Effector memory CD8-positive, alpha-beta T cell (primary cell): ENCODE results near the gene UBE2D2.

ENCODE experiments used
- ATAC-seq: fragments of 150-1000 bp; cut with Tn5 transposase; replicated peaks from 2 replicates; pipeline ENCODE4 v1.10.0; 2021; ENCODE audit warnings: mild to moderate bottlenecking, moderate library complexity
- DNase-seq, 3 experiments: peaks; one replicate each; pipeline ENCODE4 v3.0.0; 2021
- H3K27ac Mint-ChIP-seq, 2 donors: one replicate each; pipeline ENCODE4 v1.8.0; 2022; ENCODE audit warnings: mild to moderate bottlenecking in 2 of 2, mixed read lengths in 2 of 2, moderate library complexity in 2 of 2
- H3K27me3 Mint-ChIP-seq, 2 donors: one replicate each; pipeline ENCODE4 v1.8.0; 2022; ENCODE audit warnings: mixed read lengths in 2 of 2
- H3K36me3 Mint-ChIP-seq: one replicate; pipeline ENCODE4 v1.8.0; 2022; ENCODE audit warnings: mild to moderate bottlenecking, moderate library complexity, mixed read lengths; ENCODE audit not compliant: insufficient read depth
- H3K4me1 Mint-ChIP-seq, 2 donors: one replicate each; pipeline ENCODE4 v1.8.0; 2022; ENCODE audit warnings: low read depth in 2 of 2, mixed read lengths in 2 of 2
- H3K4me3 Mint-ChIP-seq, 2 donors: one replicate each; pipeline ENCODE4 v1.8.0; 2022; ENCODE audit warnings: mild to moderate bottlenecking in 2 of 2, mixed read lengths in 2 of 2, moderate library complexity in 2 of 2
- H3K9me3 Mint-ChIP-seq, 2 donors: one replicate each; pipeline ENCODE4 v1.8.0; 2022; ENCODE audit warnings: mixed read lengths in 2 of 2

The UBE2D2 gene

GRCh38 chr5:139652788-139653241, 91.7 kb downstream of the UBE2D2 start:
- ATAC-seq: peak; percentile 45
- Mint-ChIP-seq H3K27ac (peak overlapping the region; percentile 3 to 62), H3K4me1 (peaks cover 38 to 52% of the 10 kb centered on the region in 2 donors), H3K9me3 (no peaks in the 10 kb centered on the region), H3K4me3 (peak overlapping the region; percentile 57 to 98), H3K27me3 (peaks cover 6 to 26% of the 10 kb centered on the region in 2 donors), H3K36me3 (peaks cover 2% of the 10 kb centered on the region)
- no peak for DNase-seq

DNA sequence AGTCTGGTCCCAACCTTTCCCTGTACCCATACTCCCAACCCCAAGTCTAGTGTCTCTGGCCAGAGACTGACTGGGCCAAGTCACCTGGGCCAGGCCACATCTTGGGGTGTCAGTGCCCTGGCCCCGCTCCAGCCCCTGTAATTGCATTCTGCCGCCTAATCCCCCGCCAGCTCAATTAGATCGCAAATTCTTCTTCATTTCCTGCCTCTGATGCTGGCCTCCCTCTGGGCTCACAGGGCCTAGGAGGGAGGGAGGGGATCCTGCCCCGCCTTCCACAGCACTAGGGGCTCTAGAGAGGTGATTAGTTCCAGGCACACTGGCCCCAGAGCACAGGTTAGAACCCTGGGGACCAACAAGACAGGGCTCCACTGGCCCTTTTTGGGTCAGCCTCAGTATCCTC, 92.5 kb downstream of the UBE2D2 start:
- Mint-ChIP-seq H3K4me1 (peaks cover 42 to 57% of the 10 kb centered on the region in 2 donors), H3K27ac (peak overlapping the region; percentile 3 to 77), H3K36me3 (peaks cover 2% of the 10 kb centered on the region), H3K9me3 (no peaks in the 10 kb centered on the region), H3K4me3 (peak overlapping the region; percentile 44 to 57), H3K27me3 (peaks cover 6 to 26% of the 10 kb centered on the region in 2 donors)
- DNase-seq: no peak
- no peak for ATAC-seq

DNA sequence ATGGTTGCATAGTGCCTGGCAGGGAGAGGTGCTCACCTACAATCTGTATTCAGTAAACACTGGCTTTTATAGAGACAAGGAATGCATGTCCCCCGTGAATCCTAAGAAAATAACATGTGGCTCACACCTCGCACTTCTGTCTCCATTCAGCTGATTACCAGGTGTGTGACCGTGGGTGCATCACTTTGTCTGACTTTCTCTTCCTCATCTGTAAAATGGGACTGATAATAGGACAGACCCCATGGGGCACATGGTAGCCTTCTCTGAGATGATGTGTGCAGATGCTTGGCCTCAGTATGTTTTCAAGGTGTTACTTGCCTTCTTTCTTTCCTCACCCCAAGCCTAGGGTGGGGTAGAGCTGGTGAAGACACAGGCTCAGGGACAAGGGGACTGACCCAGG, 93.3 kb downstream of the UBE2D2 start:
- no peaks in the 10 kb centered on the region for H3K9me3 Mint-ChIP-seq
- no peak for DNase-seq
- peaks cover 2% of the 10 kb centered on the region for H3K36me3 Mint-ChIP-seq
- peak overlapping the region in 1 of 2 donors; percentile 44 for H3K4me3 Mint-ChIP-seq
- H3K27me3 Mint-ChIP-seq: peaks cover 6 to 24% of the 10 kb centered on the region in 2 donors
- no peak for ATAC-seq
- peak overlapping the region; percentile 3 to 77 for H3K27ac Mint-ChIP-seq
- H3K4me1 Mint-ChIP-seq: peaks cover 46 to 62% of the 10 kb centered on the region in 2 donors

- Mint-ChIP-seq H3K27me3 (peaks cover under 1 to 19% of the 10 kb centered on the region in 2 donors), H3K4me3 (no peak overlapping the region), H3K9me3 (no peaks in the 10 kb centered on the region), H3K27ac (peak overlapping the region; percentile 3 to 77), H3K4me1 (peaks cover 41 to 58% of the 10 kb centered on the region in 2 donors), H3K36me3 (peaks cover 2% of the 10 kb centered on the region)
- ATAC-seq: no peak
- DNase-seq: no peak
Measured at GRCh38 chr5:139654871-139655491, 93.8 kb downstream of the UBE2D2 start.

DNA sequence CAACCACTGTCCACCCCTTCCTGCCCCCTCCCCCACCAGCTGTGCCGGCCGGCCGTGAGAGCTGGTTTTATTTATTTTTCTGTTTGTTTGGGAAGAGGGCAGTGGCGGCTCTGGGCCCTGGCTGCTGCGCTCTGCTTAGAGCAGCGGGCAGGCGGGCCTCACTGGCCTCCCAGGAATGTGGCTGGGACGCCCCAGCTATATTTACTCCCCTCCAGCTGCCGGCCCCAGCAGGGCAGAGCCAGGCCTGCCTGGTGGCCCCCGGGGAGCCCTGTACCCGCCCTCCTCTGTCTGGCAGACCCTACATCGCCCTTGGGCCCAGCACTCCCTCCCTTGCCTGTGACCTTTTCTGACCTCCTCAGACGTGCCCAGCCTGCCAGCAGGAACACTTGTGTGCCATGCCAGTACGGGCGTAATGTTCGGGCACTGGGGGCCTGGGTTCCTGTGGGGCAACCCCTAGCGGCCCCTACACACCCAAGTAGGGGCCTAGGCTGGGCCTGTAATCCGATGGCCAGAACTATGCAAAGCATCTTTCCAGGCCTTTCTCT, 94.7 kb downstream of the UBE2D2 start:
- DNase-seq (no peak), ATAC-seq (no peak)
- Mint-ChIP-seq H3K4me3 (peak overlapping the region in 1 of 2 donors; percentile 45), H3K4me1 (peaks cover 37 to 55% of the 10 kb centered on the region in 2 donors), H3K27me3 (peaks cover 0 to 17% of the 10 kb centered on the region in 2 donors), H3K27ac (no peak overlapping the region), H3K9me3 (no peaks in the 10 kb centered on the region), H3K36me3 (peaks cover 2% of the 10 kb centered on the region)

DNA sequence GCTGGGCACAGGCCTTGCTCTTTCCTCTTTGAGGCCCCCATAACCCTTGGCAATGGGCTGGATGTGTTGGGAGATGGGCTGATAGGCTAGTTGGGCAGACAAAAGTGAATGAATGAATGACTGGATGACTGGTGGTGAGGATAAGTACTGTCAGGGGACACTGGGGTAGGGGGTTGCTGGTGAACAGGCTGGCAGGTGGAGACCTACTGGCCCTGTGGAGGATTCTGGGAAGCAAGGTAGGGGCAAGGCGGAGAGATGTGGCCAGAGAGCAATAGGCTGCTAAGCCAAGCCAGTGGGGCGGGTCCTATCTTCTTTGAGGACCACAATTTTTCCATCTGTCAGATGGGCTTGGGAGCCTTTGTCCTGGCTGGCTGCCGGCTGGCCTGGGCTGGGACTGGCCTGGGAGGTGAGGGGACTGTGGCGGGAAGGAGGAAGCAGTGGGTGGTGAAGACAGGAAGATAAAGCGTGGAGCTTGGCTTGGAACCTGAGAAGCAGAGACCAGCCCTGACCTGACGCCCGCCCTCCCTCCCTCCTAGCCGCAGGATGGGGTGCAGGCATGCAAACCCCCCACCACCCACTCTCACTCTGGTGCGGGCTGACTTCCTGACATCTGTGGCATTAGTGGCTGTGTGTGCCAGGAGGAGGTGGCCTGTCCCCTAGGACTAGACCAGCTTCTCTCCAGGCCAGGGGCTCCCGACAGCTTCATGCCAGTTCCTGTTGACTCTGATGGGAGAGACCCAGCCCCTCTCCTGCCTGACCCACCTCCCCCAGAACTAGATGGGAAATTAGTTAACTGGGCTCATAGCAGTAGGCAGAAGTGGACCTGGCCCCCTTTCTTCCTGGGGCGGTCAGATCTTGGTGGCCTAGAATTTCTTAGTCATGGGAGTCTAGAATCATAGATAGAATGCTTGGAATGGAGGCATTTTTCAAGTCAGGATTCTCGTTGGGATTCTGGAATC, 96.5 kb downstream of the UBE2D2 start:
- DNase-seq: no peak
- H3K9me3 Mint-ChIP-seq: no peaks in the 10 kb centered on the region
- peaks cover 4% of the 10 kb centered on the region for H3K36me3 Mint-ChIP-seq
- peak overlapping the region; percentile 49 to 58 for H3K4me3 Mint-ChIP-seq
- peak; percentile 35 for ATAC-seq
- H3K27me3 Mint-ChIP-seq: peaks cover 0 to 7% of the 10 kb centered on the region in 2 donors
- peaks cover 35 to 54% of the 10 kb centered on the region in 2 donors for H3K4me1 Mint-ChIP-seq
- H3K27ac Mint-ChIP-seq: peak overlapping the region; percentile 27 to 87

DNA sequence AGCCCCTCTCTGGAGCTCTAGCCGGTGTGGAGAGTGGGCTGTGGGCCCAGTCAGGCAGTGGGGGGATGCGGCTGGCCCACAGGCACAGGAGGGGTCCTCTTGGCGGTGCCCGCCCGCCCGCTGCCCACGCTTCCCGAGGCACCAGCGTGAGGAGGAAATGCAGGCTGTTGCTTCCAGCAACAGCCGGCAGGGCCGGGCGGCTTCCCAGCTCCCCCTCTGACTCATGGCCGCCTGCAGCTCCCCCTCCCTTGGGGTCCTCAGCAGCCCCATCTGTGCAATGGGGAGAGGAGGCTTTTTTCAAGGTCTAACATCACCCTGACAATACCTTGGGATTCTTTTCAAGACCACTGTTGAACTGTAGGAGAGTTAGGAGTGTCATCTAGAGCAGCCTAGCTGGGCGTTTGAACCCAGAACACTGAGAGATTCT, 97.4 kb downstream of the UBE2D2 start:
- DNase-seq: no peak
- H3K27ac Mint-ChIP-seq: peak overlapping the region in 1 of 2 donors; percentile 83
- no peaks in the 10 kb centered on the region for H3K27me3 Mint-ChIP-seq
- no peak for ATAC-seq
- peaks cover 37 to 53% of the 10 kb centered on the region in 2 donors for H3K4me1 Mint-ChIP-seq
- H3K36me3 Mint-ChIP-seq: peaks cover 5% of the 10 kb centered on the region
- no peaks in the 10 kb centered on the region for H3K9me3 Mint-ChIP-seq
- peak overlapping the region in 1 of 2 donors; percentile 68 for H3K4me3 Mint-ChIP-seq

GRCh38 chr5:139658928-139659667, 98.0 kb downstream of the UBE2D2 start:
- H3K27ac Mint-ChIP-seq: peak overlapping the region in 1 of 2 donors; percentile 83
- H3K36me3 Mint-ChIP-seq: peaks cover 5% of the 10 kb centered on the region
- no peak for DNase-seq
- peaks cover 38 to 48% of the 10 kb centered on the region in 2 donors for H3K4me1 Mint-ChIP-seq
- ATAC-seq: no peak
- H3K27me3 Mint-ChIP-seq: no peaks in the 10 kb centered on the region
- no peaks in the 10 kb centered on the region for H3K9me3 Mint-ChIP-seq
- H3K4me3 Mint-ChIP-seq: peak overlapping the region in 1 of 2 donors; percentile 68

- Mint-ChIP-seq H3K27ac (peak overlapping the region; percentile 19 to 63), H3K36me3 (peaks cover 5% of the 10 kb centered on the region), H3K4me3 (peak overlapping the region in 1 of 2 donors; percentile 25), H3K27me3 (no peaks in the 10 kb centered on the region), H3K9me3 (no peaks in the 10 kb centered on the region), H3K4me1 (peaks cover 42 to 47% of the 10 kb centered on the region in 2 donors)
- DNase-seq (no peak), ATAC-seq (no peak)
Measured at GRCh38 chr5:139659695-139660101, 98.6 kb downstream of the UBE2D2 start.

DNA sequence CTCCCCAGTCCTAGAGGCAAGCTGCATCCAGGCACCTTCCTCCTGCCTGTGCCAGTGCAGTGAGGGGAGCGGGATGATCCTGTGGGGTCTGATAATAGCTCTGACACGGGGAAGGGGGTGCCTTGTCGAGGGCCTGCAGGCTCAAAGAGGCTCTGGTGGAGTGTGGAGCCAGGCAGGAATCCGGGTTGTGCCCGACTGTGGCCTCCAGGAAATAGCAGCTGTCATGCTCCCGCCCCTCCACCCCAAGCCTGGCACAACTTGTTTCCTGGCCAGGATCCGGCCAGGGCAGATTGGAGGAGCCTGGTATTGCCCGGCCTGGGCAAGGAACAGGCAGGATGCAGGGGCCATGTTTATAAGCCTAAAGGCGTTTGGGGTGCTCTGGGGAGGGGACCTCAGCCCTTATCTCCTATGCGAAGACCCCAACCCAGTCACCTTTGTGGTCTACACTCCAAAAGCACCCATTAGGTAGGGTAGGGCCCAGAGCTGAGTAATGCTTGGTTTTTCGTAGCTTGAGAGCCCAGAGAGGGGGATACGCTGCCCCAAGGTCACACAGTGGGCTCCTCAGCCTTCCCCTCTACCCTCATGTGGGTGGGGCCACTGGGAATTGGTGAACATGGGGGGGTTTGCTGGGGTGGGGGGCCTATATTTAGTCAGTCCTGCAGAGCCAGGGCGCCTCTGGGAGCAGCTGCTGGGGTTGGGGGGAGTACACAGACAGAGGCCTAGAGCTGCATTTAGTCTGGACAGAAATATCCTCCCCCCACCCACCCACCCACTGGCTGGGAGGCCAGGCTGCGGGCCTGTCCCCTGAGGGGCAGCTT, 99.2 kb downstream of the UBE2D2 start:
- H3K4me3 Mint-ChIP-seq: peak overlapping the region in 1 of 2 donors; percentile 25
- H3K27ac Mint-ChIP-seq: peak overlapping the region; percentile 19 to 63
- no peaks in the 10 kb centered on the region for H3K27me3 Mint-ChIP-seq
- H3K4me1 Mint-ChIP-seq: peaks cover 42 to 45% of the 10 kb centered on the region in 2 donors
- peaks cover 5% of the 10 kb centered on the region for H3K36me3 Mint-ChIP-seq
- no peaks in the 10 kb centered on the region for H3K9me3 Mint-ChIP-seq
- DNase-seq: no peak
- no peak for ATAC-seq

GRCh38 chr5:139660923-139661814, 100.0 kb downstream of the UBE2D2 start:
- Mint-ChIP-seq H3K4me1 (peaks cover 42 to 44% of the 10 kb centered on the region in 2 donors), H3K9me3 (no peaks in the 10 kb centered on the region), H3K27ac (peak overlapping the region; percentile 24 to 54), H3K27me3 (no peaks in the 10 kb centered on the region), H3K4me3 (peak overlapping the region in 1 of 2 donors; percentile 37), H3K36me3 (peaks cover 5% of the 10 kb centered on the region)
- ATAC-seq (peak; percentile 67), DNase-seq (peak in 1 of 3 experiments; percentile 30)
